DOHH2 (cell line): ENCODE results near the gene NXT1.

Experiments
- CTCF ChIP-seq: fragments of 200-600 bp; sonication (generic); IDR thresholded peaks from one replicate; pipeline ENCODE4 v1.5.1; 2014; ENCODE audit warnings: antibody characterized with exemption, mild to moderate bottlenecking, low read depth, low read length; ENCODE audit not compliant: poor library complexity, severe bottlenecking
- EZH2phosphoT487 ChIP-seq: fragments of 200-600 bp; sonication (generic); IDR thresholded peaks from 2 replicates; pipeline ENCODE4 v1.6.1; 2017; ENCODE audit warnings: borderline replicate concordance, mild to moderate bottlenecking, antibody characterized with exemption, low read length, moderate library complexity, mixed read lengths

- TF ChIP-seq CTCF (no peak), EZH2phosphoT487 (no peak)
Observed at GRCh38 chr20:23311947-23312506, 38.6 kb upstream of the NXT1 start.
